GM12878 (cell line): ENCODE measurements around the gene USP54. TPM values are rescaled to one million over a fixed set of nuclear protein-coding genes. Genes with fewer than 3 reads are reported as not detected.

ENCODE experiments used
- BRCA1 ChIP-seq: IDR thresholded peaks from 2 replicates; pipeline ENCODE4 v1.6.1; 2011; ENCODE audit warnings: low read depth, low read length, improper control_type of control experiment
- CBX5 ChIP-seq: sonication (generic); IDR thresholded peaks from 2 replicates; pipeline ENCODE4 v1.6.1; 2016; ENCODE audit warnings: low read depth, moderate library complexity, mild to moderate bottlenecking, inconsistent platforms
- CTCF ChIP-seq, 3 experiments: IDR thresholded peaks in 2 of 3; conservative IDR thresholded peaks in 1 of 3; 2 replicates each; pipeline ENCODE4 v1.5.1; 2011; ENCODE audit warnings: low read depth in 3 of 3, low read length in 3 of 3, mild to moderate bottlenecking in 3 of 3, control low read depth in 2 of 3, moderate library complexity in 2 of 3, inconsistent platforms in 1 of 3, mixed read lengths in 1 of 3; ENCODE audit not compliant: control insufficient read depth in 2 of 3, insufficient read depth in 1 of 3; ENCODE audit errors: extremely low read depth in 1 of 3
- FOS ChIP-seq: IDR thresholded peaks from 3 replicates; pipeline ENCODE4 v1.6.1; 2011; ENCODE audit warnings: borderline replicate concordance; ENCODE audit not compliant: insufficient read length; ENCODE audit errors: extremely low read depth
- FOXM1 ChIP-seq: IDR thresholded peaks from 2 replicates; pipeline ENCODE4 v1.6.1; 2012; ENCODE audit warnings: low read depth, mild to moderate bottlenecking, inconsistent platforms, low read length, moderate library complexity
- JUNB ChIP-seq: IDR thresholded peaks from 2 replicates; pipeline ENCODE4 v1.6.1; 2016; ENCODE audit warnings: antibody characterized with exemption, mild to moderate bottlenecking
- KAT2A ChIP-seq: conservative IDR thresholded peaks from 2 replicates; pipeline ENCODE4 v1.6.1; 2011; ENCODE audit warnings: low read depth, low read length; ENCODE audit not compliant: control insufficient read depth
- LARP7 ChIP-seq: fragments of 450-650 bp; IDR thresholded peaks from 2 replicates; pipeline ENCODE4 v1.6.1; 2017; ENCODE audit warnings: mild to moderate bottlenecking
- MEF2A ChIP-seq: IDR thresholded peaks from 2 replicates; pipeline ENCODE4 v1.6.1; 2011; ENCODE audit warnings: low read depth, mild to moderate bottlenecking, low read length, moderate library complexity; ENCODE audit not compliant: insufficient read depth
- MTA2 ChIP-seq: fragments of 450-650 bp; IDR thresholded peaks from 2 replicates; pipeline ENCODE4 v1.6.1; 2016; ENCODE audit warnings: low read depth, mild to moderate bottlenecking, moderate library complexity
- NBN ChIP-seq: fragments of 450-650 bp; IDR thresholded peaks from 2 replicates; pipeline ENCODE4 v1.6.1; 2016
- NFXL1 ChIP-seq: fragments of 450-650 bp; IDR thresholded peaks from 2 replicates; pipeline ENCODE4 v1.6.1; 2017; ENCODE audit warnings: antibody characterized with exemption, mild to moderate bottlenecking, borderline replicate concordance
- NR2F1 ChIP-seq: fragments of 450-650 bp; conservative IDR thresholded peaks from 2 replicates; pipeline ENCODE4 v1.6.1; 2017; ENCODE audit warnings: mild to moderate bottlenecking
- POLR2AphosphoS5 ChIP-seq: IDR thresholded peaks from 2 replicates; pipeline ENCODE4 v1.6.1; 2011; ENCODE audit warnings: mild to moderate bottlenecking, low read length, inconsistent platforms
- RBBP5 ChIP-seq: fragments of 200-600 bp; sonication (generic); conservative IDR thresholded peaks from 2 replicates; pipeline ENCODE4 v1.6.1; 2016
- SP1 ChIP-seq: IDR thresholded peaks from one replicate; pipeline ENCODE4 v1.6.1; 2011; ENCODE audit warnings: low read depth, low read length
- SREBF1 ChIP-seq: IDR thresholded peaks from 2 replicates; pipeline ENCODE4 v1.6.1; 2012; ENCODE audit warnings: mild to moderate bottlenecking, low read length
- STAT1 ChIP-seq: fragments of 450-650 bp; conservative IDR thresholded peaks from 2 replicates; pipeline ENCODE4 v1.6.1; 2014; ENCODE audit warnings: antibody characterized with exemption, mild to moderate bottlenecking
- WRNIP1 ChIP-seq: IDR thresholded peaks from 2 replicates; pipeline ENCODE4 v1.6.1; 2011; ENCODE audit warnings: low read depth, low read length, improper control_type of control experiment, borderline replicate concordance
- polyA plus RNA-seq, 11 experiments: library from polyadenylated mRNA; depleted of rRNA in 4 of 11; unstranded in 6 of 11; stranded (reverse) in 5 of 11; fragments of >200 nt; fragmentation: Nextera tagmentation in 4 of 11; fragmentation: Illumina TruSeq in 1 of 11; extraction: Ambion mirVana in 4 of 11; extraction: Trizol in 1 of 11; gene quantifications; 1 replicate in 1 of 11; 2 replicates in 10 of 11; pipeline versions ENCODE4 v1.2.1 to v1.2.3, GENCODE V29; 2011 to 2016; ENCODE audit warnings: inconsistent platforms in 2 of 11, missing spikeins in 2 of 11, low read depth in 1 of 11
- total RNA-seq, 4 experiments: library from RNA; depleted of rRNA in 3 of 4; stranded (reverse); fragments of >200 nt in 3 of 4; fragmentation: Illumina TruSeq in 1 of 4; extraction: Trizol in 1 of 4; gene quantifications; 2 replicates each; pipeline versions ENCODE4 v1.2.1 to v1.2.3, GENCODE V29; 2013 to 2021
- TF ChIP-seq, protein P1 (sequence below): IDR thresholded peaks from 2 replicates; pipeline ENCODE4 v1.6.1; 2012; ENCODE audit warnings: low read depth, low read length, improper control_type of control experiment
- TF ChIP-seq, protein P2 (sequence below): fragments of 450-650 bp; IDR thresholded peaks from 2 replicates; pipeline ENCODE4 v1.6.1; 2017; ENCODE audit warnings: mild to moderate bottlenecking, low read depth, inconsistent platforms; ENCODE audit not compliant: poor library complexity, severe bottlenecking
- TF ChIP-seq, protein P3 (sequence below): fragments of 450-650 bp; formaldehyde crosslinking; IDR thresholded peaks from 2 replicates; pipeline ENCODE4 v1.4.0; 2022; ENCODE audit warnings: mild to moderate bottlenecking, moderate library complexity

Gene USP54
- total and polyA plus RNA-seq, 10 of the 15 experiments (the other 5 are each of a cell fraction or from before 2014, with no cell fraction given) = 0.93 to 10.5 (median 5.5) TPM

- TF ChIP-seq LARP7 (peak; percentile 53; the same call in 1 of the 2 replicates), SP1 (no peak), CBX5 (no peak), FOXM1 (0 out of 2 replicates have a peak, but pooled peaks have one; percentile 34), BRCA1 (peak; percentile 88), NR2F1 (peak; percentile 21; the same call in 1 of the 2 replicates), RBBP5 (no peak), NBN (peak; percentile 43), JUNB (no peak), SREBF1 (no peak), WRNIP1 (no peak), NFXL1 (no peak), KAT2A (no peak), STAT1 (no peak), MEF2A (0 out of 2 replicates have a peak, but pooled peaks have one; percentile 31), MTA2 (0 out of 2 replicates have a peak, but pooled peaks have one; percentile 32), POLR2AphosphoS5 (peak; percentile 95), CTCF (IDR thresholded peaks at IDR 0.05 in 2 of 3, conservative IDR thresholded peaks at IDR 0.05 in 1 of 3; ENCODE audit: control insufficient read depth in 2 of 3, extremely low read depth in 1 of 3, insufficient read depth in 1 of 3, low read depth in 3 of 3, low read length in 3 of 3) (no peak), FOS (no peak)
- TF ChIP-seq, protein P1, sequence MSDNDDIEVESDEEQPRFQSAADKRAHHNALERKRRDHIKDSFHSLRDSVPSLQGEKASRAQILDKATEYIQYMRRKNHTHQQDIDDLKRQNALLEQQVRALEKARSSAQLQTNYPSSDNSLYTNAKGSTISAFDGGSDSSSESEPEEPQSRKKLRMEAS = 0 out of 2 replicates have a peak, but pooled peaks have one; percentile 34
- TF ChIP-seq, protein P2, sequence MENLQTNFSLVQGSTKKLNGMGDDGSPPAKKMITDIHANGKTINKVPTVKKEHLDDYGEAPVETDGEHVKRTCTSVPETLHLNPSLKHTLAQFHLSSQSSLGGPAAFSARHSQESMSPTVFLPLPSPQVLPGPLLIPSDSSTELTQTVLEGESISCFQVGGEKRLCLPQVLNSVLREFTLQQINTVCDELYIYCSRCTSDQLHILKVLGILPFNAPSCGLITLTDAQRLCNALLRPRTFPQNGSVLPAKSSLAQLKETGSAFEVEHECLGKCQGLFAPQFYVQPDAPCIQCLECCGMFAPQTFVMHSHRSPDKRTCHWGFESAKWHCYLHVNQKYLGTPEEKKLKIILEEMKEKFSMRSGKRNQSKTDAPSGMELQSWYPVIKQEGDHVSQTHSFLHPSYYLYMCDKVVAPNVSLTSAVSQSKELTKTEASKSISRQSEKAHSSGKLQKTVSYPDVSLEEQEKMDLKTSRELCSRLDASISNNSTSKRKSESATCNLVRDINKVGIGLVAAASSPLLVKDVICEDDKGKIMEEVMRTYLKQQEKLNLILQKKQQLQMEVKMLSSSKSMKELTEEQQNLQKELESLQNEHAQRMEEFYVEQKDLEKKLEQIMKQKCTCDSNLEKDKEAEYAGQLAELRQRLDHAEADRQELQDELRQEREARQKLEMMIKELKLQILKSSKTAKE = no peak
- TF ChIP-seq, protein P3, sequence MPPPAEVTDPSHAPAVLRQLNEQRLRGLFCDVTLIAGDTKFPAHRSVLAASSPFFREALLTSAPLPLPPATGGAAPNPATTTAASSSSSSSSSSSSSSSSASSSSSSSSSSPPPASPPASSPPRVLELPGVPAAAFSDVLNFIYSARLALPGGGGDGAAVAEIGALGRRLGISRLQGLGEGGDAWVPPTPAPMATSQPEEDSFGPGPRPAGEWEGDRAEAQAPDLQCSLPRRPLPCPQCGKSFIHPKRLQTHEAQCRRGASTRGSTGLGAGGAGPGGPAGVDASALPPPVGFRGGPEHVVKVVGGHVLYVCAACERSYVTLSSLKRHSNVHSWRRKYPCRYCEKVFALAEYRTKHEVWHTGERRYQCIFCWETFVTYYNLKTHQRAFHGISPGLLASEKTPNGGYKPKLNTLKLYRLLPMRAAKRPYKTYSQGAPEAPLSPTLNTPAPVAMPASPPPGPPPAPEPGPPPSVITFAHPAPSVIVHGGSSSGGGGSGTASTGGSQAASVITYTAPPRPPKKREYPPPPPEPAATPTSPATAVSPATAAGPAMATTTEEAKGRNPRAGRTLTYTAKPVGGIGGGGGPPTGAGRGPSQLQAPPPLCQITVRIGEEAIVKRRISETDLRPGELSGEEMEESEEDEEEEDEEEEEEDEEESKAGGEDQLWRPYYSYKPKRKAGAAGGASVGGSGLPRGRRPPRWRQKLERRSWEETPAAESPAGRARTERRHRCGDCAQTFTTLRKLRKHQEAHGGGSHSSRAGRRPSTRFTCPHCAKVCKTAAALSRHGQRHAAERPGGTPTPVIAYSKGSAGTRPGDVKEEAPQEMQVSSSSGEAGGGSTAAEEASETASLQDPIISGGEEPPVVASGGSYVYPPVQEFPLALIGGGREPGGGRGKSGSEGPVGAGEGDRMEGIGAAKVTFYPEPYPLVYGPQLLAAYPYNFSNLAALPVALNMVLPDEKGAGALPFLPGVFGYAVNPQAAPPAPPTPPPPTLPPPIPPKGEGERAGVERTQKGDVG (CRISPR knock-in tag) = no peak
These were observed 35.0 kb upstream of the USP54 start (continued) for GRCh38 chr10:73625884-73626752.
